ENCODE measurements around the gene ARHGEF40.

ARHGEF40 gene

GRCh38 chr14:21123429-21123828 lies 53.3 kb downstream of the ARHGEF40 start:
- Histone ChIP-seq H3K27me3 (replicated peaks; ENCODE audit: control insufficient read depth, insufficient read depth, low read length) (no peaks in the 10 kb centered on the region), H3K36me3 (ENCODE audit: control insufficient read depth, insufficient read depth, low read length) (no peaks in the 10 kb centered on the region), H3K4me3 (replicated peaks; ENCODE audit: low read depth, low read length) (no peak overlapping the region)
- no peak for DNase-seq (ENCODE audit: extremely low read depth, insufficient read length)
- no peak for TF ChIP-seq CTCF (IDR thresholded peaks at IDR 0.05; ENCODE audit: insufficient read depth, low read length, poor library complexity, severe bottlenecking)

GRCh38 chr14:21133901-21134300 lies 63.8 kb downstream of the ARHGEF40 start:
- no peaks in the 10 kb centered on the region for H3K36me3 ChIP-seq (ENCODE audit: control insufficient read depth, insufficient read depth, low read length)
- no peak overlapping the region for H3K4me3 ChIP-seq (replicated peaks; ENCODE audit: low read depth, low read length)
- H3K27me3 ChIP-seq (replicated peaks; ENCODE audit: control insufficient read depth, insufficient read depth, low read length): no peaks in the 10 kb centered on the region
- no peak for TF ChIP-seq CTCF (IDR thresholded peaks at IDR 0.05; ENCODE audit: insufficient read depth, low read length, poor library complexity, severe bottlenecking)
- no peak for DNase-seq (ENCODE audit: extremely low read depth, insufficient read length)

- H3K36me3 ChIP-seq (ENCODE audit: control insufficient read depth, insufficient read depth, low read length): no peaks in the 10 kb centered on the region
- DNase-seq (ENCODE audit: extremely low read depth, insufficient read length): no peak
- H3K27me3 ChIP-seq (replicated peaks; ENCODE audit: control insufficient read depth, insufficient read depth, low read length): no peaks in the 10 kb centered on the region
- peak; percentile 55 for TF ChIP-seq CTCF (IDR thresholded peaks at IDR 0.05; ENCODE audit: insufficient read depth, low read length, poor library complexity, severe bottlenecking)
- H3K4me3 ChIP-seq (replicated peaks; ENCODE audit: low read depth, low read length): no peak overlapping the region
These were observed 65.9 kb downstream of the ARHGEF40 start for GRCh38 chr14:21136024-21136423.
